GM13976 (cell line): ENCODE data around the gene ACSF3.

Source experiments
- DNase-seq: peaks from one replicate; pipeline ENCODE4 v3.0.0; 2012; ENCODE audit warnings: low spot score
- CTCF ChIP-seq: IDR thresholded peaks from 2 replicates; pipeline ENCODE4 v1.5.1; 2012; ENCODE audit warnings: borderline replicate concordance, mild to moderate bottlenecking; ENCODE audit not compliant: insufficient read depth; ENCODE audit errors: extremely low read depth, missing control alignments, control extremely low read depth
- in situ Hi-C: fragments of 300-500 bp; cut with MboI; formaldehyde crosslinking; loops from one replicate; pipeline ENCODE4 v1.12.0; 2022; ENCODE audit warnings: low sequenced_read_pairs, mixed read lengths, inconsistent platforms; ENCODE audit not compliant: unreplicated experiment

ACSF3 gene

GRCh38 chr16:89154390-89155183 is 60.9 kb downstream of the ACSF3 start:
- no peak for DNase-seq
- in situ Hi-C loops, result no loop called here
- TF ChIP-seq CTCF, result no peak

GRCh38 chr16:89155184-89155679 is 61.6 kb downstream of the ACSF3 start:
- in situ Hi-C loops, result no loop called here
- no peak for TF ChIP-seq CTCF
- DNase-seq, result no peak

- in situ Hi-C loops, result no loop called here
- no peak for DNase-seq
- TF ChIP-seq CTCF, result no peak
Measured at GRCh38 chr16:89155851-89156739, 62.4 kb downstream of the ACSF3 start.

- TF ChIP-seq CTCF, result no peak
- in situ Hi-C loops, result no loop called here
Measured at GRCh38 chr16:89156740-89157645, 63.3 kb downstream of the ACSF3 start.

GRCh38 chr16:89157778-89158177 is 64.1 kb downstream of the ACSF3 start:
- in situ Hi-C loops, result no loop called here
- no peak for DNase-seq
- TF ChIP-seq CTCF, result no peak

More at GRCh38 chr16:89156740-89157645, 63.3 kb downstream of the ACSF3 start:
- no peak for DNase-seq
